PC-9 (cell line): ENCODE results near the gene NELL2. TPM values are rescaled to one million over a fixed set of nuclear protein-coding genes. Genes with fewer than 3 reads are reported as not detected.

Experiments used
- BruUV-seq: library from RNA; stranded (reverse); fragments of 400-500 nt; replicated peaks from 2 replicates; lab custom pipeline; 2021; lab: Mats Ljungman, UMichigan
- CTCF ChIA-PET: fragments of 300-600 bp; sonication (Branson Sonifier 250); formaldehyde crosslinking; loops from one replicate; lab custom pipeline; 2022; ENCODE audit warnings: antibody characterized with exemption; lab: Charles Lee
- POLR2A ChIA-PET: fragments of 300-600 bp; sonication (Branson Sonifier 250); formaldehyde crosslinking; loops from one replicate; lab custom pipeline; 2022; ENCODE audit warnings: antibody characterized with exemption; ENCODE audit not compliant: unreplicated experiment; lab: Charles Lee
- DNase-seq, 2 experiments: peaks; one replicate each; pipeline versions ENCODE4 v3.0.0 to v3.0.0-alpha.2; 2015 to 2022; ENCODE audit warnings: mixed read lengths in 1 of 2
- H2AFZ ChIP-seq: fragments of 200-600 bp; sonication (generic); 2 replicates; pipeline ENCODE4 v1.8.1; 2017; ENCODE audit warnings: antibody characterized with exemption
- H3F3A ChIP-seq: fragments of 200-600 bp; sonication (generic); 2 replicates; pipeline ENCODE4 v1.8.1; 2017; ENCODE audit warnings: antibody characterized with exemption, mild to moderate bottlenecking, low read depth; ENCODE audit not compliant: insufficient read depth
- H3K27ac ChIP-seq: fragments of 200-600 bp; sonication (generic); 2 replicates; pipeline ENCODE4 v1.6.1; 2016; ENCODE audit warnings: mixed run types
- H3K27me3 ChIP-seq: fragments of 200-600 bp; sonication (generic); 2 replicates; pipeline ENCODE4 v1.6.1; 2016; ENCODE audit warnings: low read depth, mixed run types; ENCODE audit not compliant: insufficient read depth
- H3K36me3 ChIP-seq: fragments of 200-600 bp; sonication (generic); 2 replicates; pipeline ENCODE4 v1.6.1; 2016; ENCODE audit warnings: low read depth, mixed run types
- H3K4me1 ChIP-seq: fragments of 200-600 bp; sonication (generic); replicated peaks from 2 replicates; pipeline ENCODE4 v1.6.1; 2016; ENCODE audit warnings: mixed run types; ENCODE audit not compliant: insufficient read depth
- H3K4me2 ChIP-seq: fragments of 200-600 bp; sonication (generic); 2 replicates; pipeline ENCODE4 v1.6.1; 2017; ENCODE audit warnings: mixed run types
- H3K4me3 ChIP-seq: fragments of 200-600 bp; sonication (generic); 2 replicates; pipeline ENCODE4 v1.6.1; 2016; ENCODE audit warnings: mixed run types
- H3K79me2 ChIP-seq: fragments of 200-600 bp; sonication (generic); 2 replicates; pipeline ENCODE4 v1.6.1; 2017; ENCODE audit warnings: low read depth, mixed run types
- H3K9me2 ChIP-seq: fragments of 200-600 bp; sonication (generic); 2 replicates; pipeline ENCODE4 v1.8.1; 2017; ENCODE audit warnings: mild to moderate bottlenecking; ENCODE audit not compliant: insufficient read depth
- H3K9me3 ChIP-seq: fragments of 200-600 bp; sonication (generic); 2 replicates; pipeline ENCODE4 v1.8.1; 2016; ENCODE audit warnings: low read depth; ENCODE audit not compliant: insufficient read depth
- H4K20me1 ChIP-seq: fragments of 200-600 bp; sonication (generic); 2 replicates; pipeline ENCODE4 v1.8.1; 2017; ENCODE audit not compliant: insufficient read depth
- CTCF ChIP-seq: fragments of 200-600 bp; sonication (generic); conservative IDR thresholded peaks from 2 replicates; pipeline ENCODE4 v1.6.1; 2017; ENCODE audit warnings: mixed run types, antibody characterized with exemption, mild to moderate bottlenecking, moderate library complexity
- EZH2 ChIP-seq: fragments of 200-600 bp; sonication (generic); IDR thresholded peaks from 2 replicates; pipeline ENCODE4 v1.8.0; 2017; ENCODE audit warnings: antibody characterized with exemption, low read depth
- intact Hi-C: fragments of 100-400 bp; cut with micrococcal nuclease; formaldehyde crosslinking; loops from one replicate; pipeline ENCODE4 v1.10.0; 2022; ENCODE audit not compliant: unreplicated experiment
- total RNA-seq: library from RNA; stranded (reverse); gene quantifications from 2 replicates; pipeline ENCODE4 v1.2.3, GENCODE V29; 2021

NELL2 gene
- total RNA-seq, 1 experiment from 2014 or later, result 0.61 TPM

GRCh38 chr12:44673811-44674210 lies 202.3 kb downstream of the NELL2 start:
- POLR2A ChIA-PET, result no interaction called here
- Histone ChIP-seq H3K79me2 (no peaks in the 10 kb centered on the region), H3K9me2 (no peaks in the 10 kb centered on the region), H2AFZ (no peak overlapping the region), H3K9me3 (0 out of 2 replicates have a peak, but pooled peaks cover 5% of the 10 kb centered on the region), H3K27ac (no peak overlapping the region), H3K36me3 (no peaks in the 10 kb centered on the region), H4K20me1 (no peaks in the 10 kb centered on the region), H3K27me3 (no peaks in the 10 kb centered on the region), H3F3A (no peaks in the 10 kb centered on the region), H3K4me3 (no peak overlapping the region), H3K4me2 (no peak overlapping the region), H3K4me1 (no peaks in the 10 kb centered on the region)
- no TSS peak for BruUV-seq
- CTCF ChIA-PET, result no interaction called here
- intact Hi-C loops, result no loop called here
- TF ChIP-seq EZH2, result no peak
- no peak for TF ChIP-seq CTCF
- no peak for DNase-seq

- no peaks in the 10 kb centered on the region for H3F3A ChIP-seq
- no TSS peak for BruUV-seq
- H3K4me2 ChIP-seq, result no peak overlapping the region
- intact Hi-C loops, result no loop called here
- POLR2A ChIA-PET, result no interaction called here
- DNase-seq, result no peak
- no peak overlapping the region for H3K4me3 ChIP-seq
- H4K20me1 ChIP-seq, result no peaks in the 10 kb centered on the region
- no peaks in the 10 kb centered on the region for H3K27me3 ChIP-seq
- no peak overlapping the region for H3K27ac ChIP-seq
- H3K36me3 ChIP-seq, result no peaks in the 10 kb centered on the region
- no peaks in the 10 kb centered on the region for H3K9me2 ChIP-seq
- H3K9me3 ChIP-seq, result 0 out of 2 replicates have a peak, but pooled peaks cover 5% of the 10 kb centered on the region
- TF ChIP-seq EZH2 (no peak), CTCF (no peak)
- H3K4me1 ChIP-seq, result no peaks in the 10 kb centered on the region
- H2AFZ ChIP-seq, result no peak overlapping the region
- no peaks in the 10 kb centered on the region for H3K79me2 ChIP-seq
- CTCF ChIA-PET, result no interaction called here
Observed at GRCh38 chr12:44672042-44672441, 204.1 kb downstream of the NELL2 start.

- BruUV-seq, result no TSS peak
- Histone ChIP-seq H3K36me3 (no peaks in the 10 kb centered on the region), H3K9me2 (no peaks in the 10 kb centered on the region), H3K4me3 (no peak overlapping the region), H3K4me2 (no peak overlapping the region), H3K79me2 (no peaks in the 10 kb centered on the region), H3K9me3 (0 out of 2 replicates have a peak, but pooled peaks cover 5% of the 10 kb centered on the region), H3F3A (no peaks in the 10 kb centered on the region), H2AFZ (no peak overlapping the region), H4K20me1 (no peaks in the 10 kb centered on the region), H3K27me3 (no peaks in the 10 kb centered on the region), H3K27ac (no peak overlapping the region), H3K4me1 (no peaks in the 10 kb centered on the region)
- ChIA-PET CTCF (no interaction called here), POLR2A (no interaction called here)
- no peak for TF ChIP-seq EZH2
- no peak for TF ChIP-seq CTCF
- intact Hi-C loops, result no loop called here
- DNase-seq, result no peak
Observed at GRCh38 chr12:44668443-44668842, 207.7 kb downstream of the NELL2 start.
